Ishikawa (cell line): ENCODE data around the gene PSRC1.

ENCODE experiments used
- CEBPB ChIP-seq: IDR thresholded peaks from 2 replicates; pipeline ENCODE4 v1.6.1; 2012
- EGR1 ChIP-seq: IDR thresholded peaks from 2 replicates; pipeline ENCODE4 v1.6.1; 2012
- EP300 ChIP-seq: IDR thresholded peaks from 2 replicates; pipeline ENCODE4 v1.6.1; 2012; ENCODE audit warnings: borderline replicate concordance
- FOXM1 ChIP-seq: IDR thresholded peaks from 2 replicates; pipeline ENCODE4 v1.6.1; 2012; ENCODE audit warnings: low read depth, borderline replicate concordance
- NFIC ChIP-seq: IDR thresholded peaks from 2 replicates; pipeline ENCODE4 v1.6.1; 2012
- RAD21 ChIP-seq: IDR thresholded peaks from 2 replicates; pipeline ENCODE4 v1.6.1; 2012; ENCODE audit warnings: low read depth
- TAF1 ChIP-seq: IDR thresholded peaks from 2 replicates; pipeline ENCODE4 v1.6.1; 2012; ENCODE audit warnings: low read depth, mild to moderate bottlenecking
- TCF12 ChIP-seq: IDR thresholded peaks from 2 replicates; pipeline ENCODE4 v1.6.1; 2012; ENCODE audit warnings: low read depth
- TEAD4 ChIP-seq: IDR thresholded peaks from 2 replicates; pipeline ENCODE4 v1.6.1; 2012
- YY1 ChIP-seq: IDR thresholded peaks from 2 replicates; pipeline ENCODE4 v1.6.1; 2012; ENCODE audit warnings: low read depth
- ZBTB7A ChIP-seq: IDR thresholded peaks from 2 replicates; pipeline ENCODE4 v1.6.1; 2012; ENCODE audit warnings: low read depth
- TF ChIP-seq, protein P1 (sequence below): IDR thresholded peaks from 2 replicates; pipeline ENCODE4 v1.6.1; 2012; ENCODE audit warnings: low read depth, mild to moderate bottlenecking
- TF ChIP-seq, protein P2 (sequence below): IDR thresholded peaks from 2 replicates; pipeline ENCODE4 v1.6.1; 2012
- TF ChIP-seq, protein P3 (sequence below): IDR thresholded peaks from 2 replicates; pipeline ENCODE4 v1.6.1; 2012

DNA sequence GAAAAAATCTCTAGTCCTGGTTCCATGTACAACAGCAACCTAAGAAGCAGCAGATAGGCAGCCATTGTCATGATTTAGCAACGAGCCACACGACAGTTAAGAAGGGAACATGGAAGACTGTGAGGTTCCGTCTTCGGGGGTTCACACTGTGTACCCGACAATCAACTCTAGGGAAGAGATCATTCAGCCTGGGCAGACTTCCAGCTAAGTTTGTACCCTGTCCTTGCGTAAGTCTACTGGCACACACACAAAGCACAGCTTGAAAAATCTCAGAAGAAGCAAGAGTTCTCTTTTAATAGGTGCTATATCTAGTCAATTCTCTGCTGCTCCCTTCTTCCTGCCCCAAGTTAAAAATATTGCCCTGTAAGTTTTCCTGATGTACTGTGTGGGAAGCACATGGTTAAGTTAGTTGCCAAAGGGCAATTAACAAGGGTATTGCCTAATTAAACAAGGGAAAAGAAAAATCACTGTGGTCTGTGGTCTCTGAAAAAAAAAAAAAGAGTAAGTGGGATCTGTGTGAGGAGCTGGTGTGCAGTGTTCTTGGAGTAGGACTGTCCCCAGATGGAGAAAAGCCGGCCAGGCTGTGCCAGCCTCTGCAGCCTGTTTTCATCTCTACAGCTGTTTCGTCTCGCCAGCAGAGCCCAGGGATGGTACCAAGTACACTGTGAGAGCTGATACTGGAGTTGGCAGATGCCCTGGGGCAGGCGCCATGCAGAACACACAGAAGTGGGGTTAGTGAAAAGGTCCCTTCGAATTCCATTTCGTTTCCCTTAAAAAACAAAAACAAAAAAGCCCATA lies 30.2 kb upstream of the PSRC1 start:
- TF ChIP-seq EGR1 (no peak), YY1 (no peak), ZBTB7A (no peak), TAF1 (no peak), EP300 (no peak), TEAD4 (no peak), RAD21 (no peak), CEBPB (no peak), NFIC (no peak), FOXM1 (no peak), TCF12 (no peak)
- TF ChIP-seq, protein P1, sequence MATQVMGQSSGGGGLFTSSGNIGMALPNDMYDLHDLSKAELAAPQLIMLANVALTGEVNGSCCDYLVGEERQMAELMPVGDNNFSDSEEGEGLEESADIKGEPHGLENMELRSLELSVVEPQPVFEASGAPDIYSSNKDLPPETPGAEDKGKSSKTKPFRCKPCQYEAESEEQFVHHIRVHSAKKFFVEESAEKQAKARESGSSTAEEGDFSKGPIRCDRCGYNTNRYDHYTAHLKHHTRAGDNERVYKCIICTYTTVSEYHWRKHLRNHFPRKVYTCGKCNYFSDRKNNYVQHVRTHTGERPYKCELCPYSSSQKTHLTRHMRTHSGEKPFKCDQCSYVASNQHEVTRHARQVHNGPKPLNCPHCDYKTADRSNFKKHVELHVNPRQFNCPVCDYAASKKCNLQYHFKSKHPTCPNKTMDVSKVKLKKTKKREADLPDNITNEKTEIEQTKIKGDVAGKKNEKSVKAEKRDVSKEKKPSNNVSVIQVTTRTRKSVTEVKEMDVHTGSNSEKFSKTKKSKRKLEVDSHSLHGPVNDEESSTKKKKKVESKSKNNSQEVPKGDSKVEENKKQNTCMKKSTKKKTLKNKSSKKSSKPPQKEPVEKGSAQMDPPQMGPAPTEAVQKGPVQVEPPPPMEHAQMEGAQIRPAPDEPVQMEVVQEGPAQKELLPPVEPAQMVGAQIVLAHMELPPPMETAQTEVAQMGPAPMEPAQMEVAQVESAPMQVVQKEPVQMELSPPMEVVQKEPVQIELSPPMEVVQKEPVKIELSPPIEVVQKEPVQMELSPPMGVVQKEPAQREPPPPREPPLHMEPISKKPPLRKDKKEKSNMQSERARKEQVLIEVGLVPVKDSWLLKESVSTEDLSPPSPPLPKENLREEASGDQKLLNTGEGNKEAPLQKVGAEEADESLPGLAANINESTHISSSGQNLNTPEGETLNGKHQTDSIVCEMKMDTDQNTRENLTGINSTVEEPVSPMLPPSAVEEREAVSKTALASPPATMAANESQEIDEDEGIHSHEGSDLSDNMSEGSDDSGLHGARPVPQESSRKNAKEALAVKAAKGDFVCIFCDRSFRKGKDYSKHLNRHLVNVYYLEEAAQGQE, result no peak
- TF ChIP-seq, protein P2, sequence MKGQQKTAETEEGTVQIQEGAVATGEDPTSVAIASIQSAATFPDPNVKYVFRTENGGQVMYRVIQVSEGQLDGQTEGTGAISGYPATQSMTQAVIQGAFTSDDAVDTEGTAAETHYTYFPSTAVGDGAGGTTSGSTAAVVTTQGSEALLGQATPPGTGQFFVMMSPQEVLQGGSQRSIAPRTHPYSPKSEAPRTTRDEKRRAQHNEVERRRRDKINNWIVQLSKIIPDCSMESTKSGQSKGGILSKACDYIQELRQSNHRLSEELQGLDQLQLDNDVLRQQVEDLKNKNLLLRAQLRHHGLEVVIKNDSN, result no peak
- TF ChIP-seq, protein P3, sequence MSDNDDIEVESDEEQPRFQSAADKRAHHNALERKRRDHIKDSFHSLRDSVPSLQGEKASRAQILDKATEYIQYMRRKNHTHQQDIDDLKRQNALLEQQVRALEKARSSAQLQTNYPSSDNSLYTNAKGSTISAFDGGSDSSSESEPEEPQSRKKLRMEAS, result no peak
